Measurements from ENCODE around the gene PKIB. TPM values are rescaled to one million over a fixed set of nuclear protein-coding genes. Genes with fewer than 3 reads are reported as not detected.

Gene PKIB, protein sequence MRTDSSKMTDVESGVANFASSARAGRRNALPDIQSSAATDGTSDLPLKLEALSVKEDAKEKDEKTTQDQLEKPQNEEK
- 0.59 to 0.75 TPM (median 0.73 TPM) in 5 replicates for total RNA-seq (2022; extraction: Qiagen RNA extraction)

DNA sequence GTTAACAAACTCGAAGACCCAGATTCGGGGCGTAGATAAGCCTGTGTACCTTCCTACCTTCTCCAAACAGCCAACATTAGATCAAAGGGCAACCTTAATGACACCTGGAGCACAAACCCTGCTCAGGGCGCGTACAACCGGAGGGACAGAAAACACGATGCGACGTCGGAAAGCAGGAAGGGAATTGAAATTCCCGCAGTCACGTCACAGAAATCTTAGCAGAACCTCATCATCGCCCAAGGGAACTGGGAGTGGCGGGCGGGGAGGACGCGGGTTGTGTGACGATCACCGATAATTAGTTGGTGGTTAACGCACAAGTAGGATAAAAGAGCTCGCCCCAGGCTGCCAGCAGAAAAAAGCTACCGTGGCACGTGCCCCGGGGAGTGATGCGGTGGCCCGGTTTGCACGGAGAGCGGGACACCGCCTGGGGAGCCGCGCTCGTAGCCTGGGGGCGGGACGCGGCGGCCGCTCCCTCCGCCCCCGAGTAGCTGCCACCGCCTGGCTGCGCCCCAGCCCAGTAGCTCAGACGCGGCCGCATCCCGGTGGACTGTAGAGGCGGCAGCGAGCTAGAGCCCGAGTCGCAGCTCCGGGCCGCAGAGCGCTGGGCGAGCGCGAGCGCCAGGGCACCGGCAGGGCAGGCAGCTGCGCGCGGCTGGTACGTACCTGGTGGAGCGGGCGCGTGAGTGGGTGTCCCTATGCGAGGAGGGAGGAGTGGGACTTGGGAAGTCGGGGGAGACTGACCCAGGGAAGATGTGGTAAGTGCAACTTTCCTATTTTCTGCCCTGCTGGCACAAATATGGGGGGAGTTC lies at the start of gene PKIB:
Gene PKIB (plus strand): TSS at position 525 of the 809 bp plus-strand sequence. CDS start 107,390 bp downstream, outside the sequence.

Other genes starting within 250 kb of the PKIB start
- gene HSF2, start 210.8 kb upstream of the PKIB start, total RNA-seq (2022; extraction: Qiagen RNA extraction), result 3.9 to 7.4 TPM (median 7.1 TPM) in 5 replicates
- 68.7 to 103 TPM (median 82.7 TPM) in 5 replicates for gene SERINC1, start 138.6 kb upstream of the PKIB start, total RNA-seq (2022; extraction: Qiagen RNA extraction)
- gene FABP7, start 169.3 kb downstream of the PKIB start, total RNA-seq (2022; extraction: Qiagen RNA extraction), result not detected in 5 replicates
- gene SMPDL3A, start 178.9 kb downstream of the PKIB start, total RNA-seq (2022; extraction: Qiagen RNA extraction), result 3.0 to 3.7 TPM (median 3.3 TPM) in 5 replicates

Data from A549 treated with Hydrocortisone at 1 μM for 4 hours (cell line).